HL-60 (cell line): ENCODE data around the gene ZNF580.
A peak's percentile ranks its signal among the peaks of the same experiment; 100 is the strongest.

Experiments used
- DNase-seq, 2 experiments: peaks; one replicate each; pipeline ENCODE4 v3.0.0-alpha.2; 2010 to 2020; ENCODE audit warnings: low read depth in 1 of 2, low spot score in 1 of 2
- H3K27ac ChIP-seq: fragments of 250-450 bp; sonication (Bioruptor Pico); replicated peaks from 2 replicates; pipeline ENCODE4 v1.5.1; 2020; ENCODE audit warnings: mild to moderate bottlenecking, moderate library complexity
- H3K27me3 ChIP-seq: fragments of 250-450 bp; sonication (Bioruptor Pico); 2 replicates; pipeline ENCODE4 v1.5.1; 2021; ENCODE audit warnings: mild to moderate bottlenecking, moderate library complexity; ENCODE audit not compliant: insufficient read depth, poor library complexity, severe bottlenecking
- H3K4me3 ChIP-seq: replicated peaks from 2 replicates; pipeline ENCODE4 v1.5.1; 2011; ENCODE audit warnings: mild to moderate bottlenecking, control low read depth, low read length; ENCODE audit not compliant: insufficient read depth
- CTCF ChIP-seq: IDR thresholded peaks from one replicate; pipeline ENCODE4 v1.5.1; 2011; ENCODE audit warnings: low read length, control low read depth, inconsistent platforms; ENCODE audit not compliant: insufficient read depth
- GABPA ChIP-seq: IDR thresholded peaks from 2 replicates; pipeline ENCODE4 v1.6.1; 2012; ENCODE audit warnings: low read depth
- POLR2AphosphoS5 ChIP-seq: IDR thresholded peaks from 2 replicates; pipeline ENCODE4 v1.6.1; 2012; ENCODE audit warnings: low read depth
- REST ChIP-seq: IDR thresholded peaks from 2 replicates; pipeline ENCODE4 v1.6.1; 2012; ENCODE audit warnings: low read depth; ENCODE audit not compliant: insufficient replicate concordance
- SPI1 ChIP-seq: IDR thresholded peaks from 2 replicates; pipeline ENCODE4 v1.6.1; 2012; ENCODE audit warnings: low read depth, mild to moderate bottlenecking, borderline replicate concordance

Gene ZNF580

GRCh38 chr19:55642153-55643002, 1.6 kb downstream of the ZNF580 start:
- no peaks in the 10 kb centered on the region for H3K27me3 ChIP-seq
- DNase-seq: no peak
- peak overlapping the region; percentile 91 for H3K4me3 ChIP-seq
- TF ChIP-seq REST (no peak), POLR2AphosphoS5 (no peak; the same call in 1 of the 2 replicates), CTCF (no peak), GABPA (no peak), SPI1 (no peak)
- no peak overlapping the region for H3K27ac ChIP-seq

- TF ChIP-seq GABPA (peak; percentile 91), REST (no peak), POLR2AphosphoS5 (peak; percentile 79), SPI1 (no peak)
- DNase-seq: peak in 1 of 2 experiments; percentile 80
- peak within 1 kb of the TSS; percentile 79 for H3K27ac ChIP-seq
- no peaks in the 10 kb centered on the region for H3K27me3 ChIP-seq
- peak within 1 kb of the TSS; percentile 91 for H3K4me3 ChIP-seq
Observed at GRCh38 chr19:55643003-55643886, 2.4 kb downstream of the ZNF580 start, which contains the start of gene ZNF581. TSS of gene ZNF581 (plus strand) at chr19:55643649. CDS start at chr19:55644572, 923 bp downstream.

DNA sequence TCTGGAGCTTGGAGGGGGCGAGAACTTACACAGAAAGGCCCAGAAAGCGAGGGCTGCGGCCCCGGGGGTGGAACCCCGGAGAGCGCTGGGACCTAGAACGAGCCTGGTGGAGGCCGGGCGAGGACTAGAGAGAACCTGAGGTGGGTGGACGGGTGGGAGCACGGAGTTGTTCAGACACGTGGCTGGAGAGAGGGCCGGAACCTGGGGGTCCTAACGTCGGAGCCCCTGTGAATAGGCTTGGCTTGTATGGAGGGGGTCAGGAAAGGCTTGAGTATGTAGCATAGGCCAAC, 3.0 kb downstream of the ZNF580 start:
- DNase-seq: no peak
- H3K27ac ChIP-seq: peak overlapping the region; percentile 79

More for the DNA sequence above, 3.0 kb downstream of the ZNF580 start:
- TF ChIP-seq CTCF (no peak), SPI1 (no peak), GABPA (no peak), POLR2AphosphoS5 (no peak), REST (no peak)
- Histone ChIP-seq H3K4me3 (peak overlapping the region; percentile 91), H3K27me3 (no peaks in the 10 kb centered on the region)
